Upper lobe of right lung (tissue), 1 donor: Measurements from ENCODE around the gene CEACAM19. TPM values are rescaled to one million over a fixed set of nuclear protein-coding genes. Genes with fewer than 3 reads are reported as not detected.

Experiments
- ATAC-seq: fragments of 200-7000 bp; cut with Tn5 transposase; one replicate; pipeline ENCODE4 v1.9.1; 2020; ENCODE audit warnings: mild to moderate bottlenecking, moderate library complexity
- DNase-seq: peaks from one replicate; pipeline ENCODE4 v3.0.0-alpha.2; 2020
- H3K27ac ChIP-seq: fragments of 200-600 bp; one replicate; pipeline ENCODE4 v1.8.0; 2022
- H3K27me3 ChIP-seq: fragments of 200-600 bp; one replicate; pipeline ENCODE4 v1.8.0; 2022; ENCODE audit warnings: mild to moderate bottlenecking
- H3K36me3 ChIP-seq: fragments of 200-600 bp; one replicate; pipeline ENCODE4 v1.8.0; 2022
- H3K4me1 ChIP-seq: fragments of 200-600 bp; one replicate; pipeline ENCODE4 v1.8.0; 2022
- H3K4me3 ChIP-seq: fragments of 200-600 bp; one replicate; pipeline ENCODE4 v1.8.0; 2022; ENCODE audit warnings: mild to moderate bottlenecking
- H3K9me3 ChIP-seq: fragments of 200-600 bp; one replicate; pipeline ENCODE4 v1.8.0; 2022
- CTCF ChIP-seq: fragments of 200-600 bp; IDR thresholded peaks from one replicate; pipeline ENCODE4 v1.8.0; 2022; ENCODE audit warnings: antibody characterized with exemption
- intact Hi-C: fragments of 100-400 bp; cut with DNase I; formaldehyde crosslinking; loops from one replicate; pipeline ENCODE4 v1.11.0; 2022
- total RNA-seq: library from RNA; stranded (reverse); fragmentation: NEBNext Ultra II Directional; extraction: Animal tissue kit (Norgen Biotek cat#: 25700); gene quantifications from one replicate; pipeline ENCODE4 v1.2.1, GENCODE V29; 2021
- donor health status: DM: no; HTN: yes; CAD: no; lungs with severe emphysema.

The CEACAM19 gene
- total RNA-seq, 1 donor from 2014 or later, result 7.6 TPM

GRCh38 chr19:44726465-44726864 lies 55.2 kb downstream of the CEACAM19 start:
- Histone ChIP-seq H3K4me3 (no peak overlapping the region), H3K9me3 (no peaks in the 10 kb centered on the region), H3K36me3 (no peaks in the 10 kb centered on the region), H3K27ac (no peak overlapping the region), H3K27me3 (no peaks in the 10 kb centered on the region), H3K4me1 (peaks cover 40% of the 10 kb centered on the region)
- DNase-seq (peak; percentile 79), ATAC-seq (peak; percentile 48)
- no peak for TF ChIP-seq CTCF
- intact Hi-C loops, result no loop called here

GRCh38 chr19:44728178-44728577 lies 56.9 kb downstream of the CEACAM19 start:
- Histone ChIP-seq H3K4me1 (peaks cover 29% of the 10 kb centered on the region), H3K36me3 (no peaks in the 10 kb centered on the region), H3K27ac (no peak overlapping the region), H3K27me3 (no peaks in the 10 kb centered on the region), H3K4me3 (no peak overlapping the region), H3K9me3 (no peaks in the 10 kb centered on the region)
- no peak for TF ChIP-seq CTCF
- intact Hi-C loops, result no loop called here
- DNase-seq, result no peak
- ATAC-seq, result no peak

DNA sequence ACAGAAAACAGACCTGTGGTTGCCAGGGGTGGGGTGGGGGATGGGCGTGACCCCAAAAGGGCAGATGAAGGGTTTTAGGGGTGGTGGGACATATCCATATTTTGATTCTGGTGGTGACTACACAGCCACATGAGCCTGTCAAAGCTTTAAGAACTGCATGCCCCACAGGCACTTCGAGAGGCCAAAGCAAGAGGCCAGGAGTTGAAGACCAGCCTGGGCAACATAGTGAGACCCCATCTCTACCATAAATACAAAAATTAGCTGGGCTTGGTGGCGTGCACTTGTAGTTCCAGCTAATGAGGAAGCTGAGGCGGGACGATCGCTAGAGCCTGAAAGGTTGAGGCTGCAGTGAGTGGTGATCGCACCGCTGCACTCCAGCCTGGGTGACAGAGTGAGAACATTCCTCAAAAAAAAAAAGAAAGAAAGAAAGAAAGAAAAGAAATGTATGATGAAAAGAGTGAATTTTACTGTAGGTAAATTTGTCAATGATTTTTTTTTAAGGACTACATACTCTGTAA lies 58.3 kb downstream of the CEACAM19 start:
- no peak for TF ChIP-seq CTCF
- no peak overlapping the region for H3K27ac ChIP-seq
- no peaks in the 10 kb centered on the region for H3K27me3 ChIP-seq
- no peak overlapping the region for H3K4me3 ChIP-seq
- peaks cover 15% of the 10 kb centered on the region for H3K4me1 ChIP-seq
- no peak for DNase-seq
- intact Hi-C loops, result no loop called here
- ATAC-seq, result no peak
- no peaks in the 10 kb centered on the region for H3K9me3 ChIP-seq
- H3K36me3 ChIP-seq, result no peaks in the 10 kb centered on the region

- no peaks in the 10 kb centered on the region for H3K9me3 ChIP-seq
- ATAC-seq (no peak), DNase-seq (no peak)
- H3K27me3 ChIP-seq, result no peaks in the 10 kb centered on the region
- H3K4me3 ChIP-seq, result no peak overlapping the region
- no peak overlapping the region for H3K27ac ChIP-seq
- no peaks in the 10 kb centered on the region for H3K4me1 ChIP-seq
- TF ChIP-seq CTCF, result no peak
- H3K36me3 ChIP-seq, result no peaks in the 10 kb centered on the region
- intact Hi-C loops, result no loop called here
Observed at GRCh38 chr19:44731081-44731480, 59.8 kb downstream of the CEACAM19 start.

DNA sequence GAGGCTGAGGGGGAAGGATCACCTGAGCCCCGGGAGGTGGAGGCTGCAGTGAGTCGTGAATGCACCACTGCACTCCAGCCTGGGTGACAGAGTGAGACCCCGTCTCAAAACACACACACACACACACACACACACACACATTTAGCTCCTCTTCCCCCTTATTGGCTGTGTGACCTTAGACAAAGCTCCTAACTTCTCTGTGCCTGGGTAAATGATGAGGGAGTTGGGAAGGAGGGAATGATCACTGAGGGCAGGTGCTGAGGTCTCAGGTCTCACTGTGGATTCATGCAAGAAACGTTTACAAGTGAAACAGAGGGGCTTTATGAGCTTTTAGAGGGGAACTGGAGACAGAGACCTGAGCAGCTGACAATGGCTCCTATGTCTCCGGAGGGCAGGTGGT lies 60.3 kb downstream of the CEACAM19 start:
- H3K4me1 ChIP-seq, result no peaks in the 10 kb centered on the region
- no peaks in the 10 kb centered on the region for H3K9me3 ChIP-seq
- H3K36me3 ChIP-seq, result no peaks in the 10 kb centered on the region
- H3K27me3 ChIP-seq, result no peaks in the 10 kb centered on the region
- H3K27ac ChIP-seq, result no peak overlapping the region
- DNase-seq (no peak), ATAC-seq (no peak)
- no peak for TF ChIP-seq CTCF
- intact Hi-C loops, result no loop called here
- H3K4me3 ChIP-seq, result no peak overlapping the region
